Loucy (cell line): ENCODE results near the gene FAM24B.

Experiments
- H2AFZ ChIP-seq: fragments of 200-600 bp; sonication (generic); 2 replicates; pipeline ENCODE4 v1.6.0; 2016; ENCODE audit warnings: antibody characterized with exemption, mild to moderate bottlenecking, low read length, moderate library complexity
- H3F3A ChIP-seq: fragments of 200-600 bp; 2 replicates; pipeline ENCODE4 v1.6.0; 2016; ENCODE audit warnings: antibody characterized with exemption, low read depth, mild to moderate bottlenecking
- H3K27me3 ChIP-seq: fragments of 200-600 bp; sonication (generic); 2 replicates; pipeline ENCODE4 v1.6.1; 2014; ENCODE audit warnings: low read length, mild to moderate bottlenecking; ENCODE audit not compliant: insufficient read depth, poor library complexity, severe bottlenecking
- H3K36me3 ChIP-seq: fragments of 200-600 bp; sonication (generic); 2 replicates; pipeline ENCODE4 v1.6.1; 2016; ENCODE audit warnings: low read length; ENCODE audit not compliant: insufficient read depth
- H3K4me1 ChIP-seq: fragments of 200-600 bp; sonication (generic); 2 replicates; pipeline ENCODE4 v1.5.1; 2014; ENCODE audit warnings: low read length, mild to moderate bottlenecking; ENCODE audit not compliant: insufficient read depth, poor library complexity, severe bottlenecking
- H3K4me2 ChIP-seq: fragments of 200-600 bp; sonication (generic); 2 replicates; pipeline ENCODE4 v1.6.0; 2014; ENCODE audit warnings: antibody characterized with exemption, low read length, low read depth, mild to moderate bottlenecking; ENCODE audit not compliant: poor library complexity, severe bottlenecking
- H3K4me3 ChIP-seq: fragments of 200-600 bp; sonication (generic); 2 replicates; pipeline ENCODE4 v1.5.1; 2014; ENCODE audit warnings: low read length, mild to moderate bottlenecking, mixed read lengths; ENCODE audit not compliant: poor library complexity, severe bottlenecking
- H3K79me2 ChIP-seq: fragments of 200-600 bp; sonication (generic); 2 replicates; pipeline ENCODE4 v1.6.1; 2014; ENCODE audit warnings: low read length; ENCODE audit not compliant: insufficient read depth
- H3K9ac ChIP-seq: fragments of 200-600 bp; sonication (generic); 2 replicates; pipeline ENCODE4 v1.6.0; 2014; ENCODE audit warnings: mild to moderate bottlenecking, low read depth, low read length, moderate library complexity; ENCODE audit not compliant: poor library complexity, severe bottlenecking
- H3K9me2 ChIP-seq: fragments of 200-600 bp; sonication (generic); replicated peaks from 2 replicates; pipeline ENCODE4 v1.6.1; 2016; ENCODE audit warnings: low read depth, low read length, mixed read lengths
- H3K9me3 ChIP-seq: fragments of 200-600 bp; sonication (generic); 2 replicates; pipeline ENCODE4 v1.6.1; 2014; ENCODE audit warnings: mild to moderate bottlenecking, antibody characterized with exemption, low read length, low read depth; ENCODE audit not compliant: insufficient read depth
- H4K20me1 ChIP-seq: fragments of 200-600 bp; sonication (generic); 2 replicates; pipeline ENCODE4 v1.6.0; 2014; ENCODE audit warnings: antibody characterized with exemption, low read length, mild to moderate bottlenecking; ENCODE audit not compliant: insufficient read depth, poor library complexity, severe bottlenecking
- EZH2phosphoT487 ChIP-seq: fragments of 200-600 bp; IDR thresholded peaks from 2 replicates; pipeline ENCODE4 v1.6.1; 2018; ENCODE audit warnings: antibody characterized with exemption, mild to moderate bottlenecking, moderate library complexity, borderline replicate concordance
- TF ChIP-seq, protein P1 (sequence below): fragments of 200-600 bp; sonication (generic); conservative IDR thresholded peaks from 2 replicates; pipeline ENCODE4 v1.5.1; 2014; ENCODE audit warnings: mild to moderate bottlenecking, antibody characterized with exemption, low read length

The FAM24B gene

DNA sequence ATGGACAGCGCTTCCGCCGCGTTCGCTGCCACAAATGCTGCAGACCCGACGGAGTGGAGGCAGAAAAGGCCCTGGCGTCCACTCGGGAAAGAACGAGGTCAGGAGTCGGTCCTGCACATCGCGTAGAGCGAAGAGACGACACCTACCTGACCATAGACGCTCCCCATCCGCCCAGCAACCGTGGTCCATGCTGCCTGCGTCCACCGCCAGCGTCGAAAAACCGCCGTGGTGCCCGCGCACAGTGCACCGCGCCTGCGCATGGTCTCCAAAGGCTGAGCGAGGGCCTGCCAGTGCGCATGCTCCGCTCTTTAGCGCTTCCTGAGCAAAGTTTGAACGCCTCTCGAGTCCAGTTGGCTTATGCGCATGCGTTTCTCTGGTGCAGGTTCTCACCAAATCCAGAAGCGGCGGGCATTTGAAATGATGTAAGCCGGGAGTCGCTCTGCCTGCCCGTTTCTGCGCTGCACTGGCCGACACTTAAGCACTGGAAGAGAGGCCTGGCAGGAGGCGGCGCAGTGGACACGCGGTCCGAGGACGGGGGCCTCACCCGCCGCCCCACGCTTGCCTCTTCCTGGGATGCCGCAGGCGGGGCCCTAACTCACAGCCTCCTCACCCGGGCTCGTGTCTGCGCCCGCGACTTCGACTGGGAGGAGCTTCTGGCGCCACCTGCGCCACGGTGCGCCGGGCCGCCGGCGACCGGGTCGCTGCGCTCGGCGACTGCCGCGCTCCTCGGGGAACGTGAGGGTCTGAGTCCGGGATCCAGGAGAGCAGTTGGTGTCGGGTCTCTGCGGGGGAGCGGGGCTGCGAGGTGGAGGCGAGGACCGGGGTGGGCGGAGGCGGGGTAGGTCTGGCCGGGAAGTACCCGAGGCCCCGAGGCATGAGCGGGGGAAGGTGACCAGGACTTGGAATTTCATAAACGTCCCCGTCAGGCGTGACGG lies at the start of gene FAM24B:
Gene FAM24B (minus strand): TSS at position 243 of the 935 bp plus-strand sequence. CDS start 29,066 bp downstream, outside the sequence.
- H3K4me1 ChIP-seq = peaks cover 42% of the 10 kb centered on the region
- H3K4me2 ChIP-seq = peak within 1 kb of the TSS; percentile 96
- peak within 1 kb of the TSS; percentile 93 for H3K9ac ChIP-seq
- TF ChIP-seq, protein P1, sequence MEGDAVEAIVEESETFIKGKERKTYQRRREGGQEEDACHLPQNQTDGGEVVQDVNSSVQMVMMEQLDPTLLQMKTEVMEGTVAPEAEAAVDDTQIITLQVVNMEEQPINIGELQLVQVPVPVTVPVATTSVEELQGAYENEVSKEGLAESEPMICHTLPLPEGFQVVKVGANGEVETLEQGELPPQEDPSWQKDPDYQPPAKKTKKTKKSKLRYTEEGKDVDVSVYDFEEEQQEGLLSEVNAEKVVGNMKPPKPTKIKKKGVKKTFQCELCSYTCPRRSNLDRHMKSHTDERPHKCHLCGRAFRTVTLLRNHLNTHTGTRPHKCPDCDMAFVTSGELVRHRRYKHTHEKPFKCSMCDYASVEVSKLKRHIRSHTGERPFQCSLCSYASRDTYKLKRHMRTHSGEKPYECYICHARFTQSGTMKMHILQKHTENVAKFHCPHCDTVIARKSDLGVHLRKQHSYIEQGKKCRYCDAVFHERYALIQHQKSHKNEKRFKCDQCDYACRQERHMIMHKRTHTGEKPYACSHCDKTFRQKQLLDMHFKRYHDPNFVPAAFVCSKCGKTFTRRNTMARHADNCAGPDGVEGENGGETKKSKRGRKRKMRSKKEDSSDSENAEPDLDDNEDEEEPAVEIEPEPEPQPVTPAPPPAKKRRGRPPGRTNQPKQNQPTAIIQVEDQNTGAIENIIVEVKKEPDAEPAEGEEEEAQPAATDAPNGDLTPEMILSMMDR = no peak
- TF ChIP-seq EZH2phosphoT487 = no peak
- H4K20me1 ChIP-seq = peaks cover 30% of the 10 kb centered on the region
- peak within 1 kb of the TSS; percentile 99 for H3K4me3 ChIP-seq
- peaks cover 59% of the 10 kb centered on the region for H3K79me2 ChIP-seq
- H3K9me3 ChIP-seq = no peaks in the 10 kb centered on the region
- H3F3A ChIP-seq = no peaks in the 10 kb centered on the region; the same call in 1 of the 2 replicates
- no peaks in the 10 kb centered on the region for H3K36me3 ChIP-seq
- H3K27me3 ChIP-seq = no peaks in the 10 kb centered on the region
- peak within 1 kb of the TSS; percentile 95 for H2AFZ ChIP-seq
- no peaks in the 10 kb centered on the region for H3K9me2 ChIP-seq

GRCh38 chr10:122915700-122916099 lies 36.3 kb upstream of the FAM24B start:
- H4K20me1 ChIP-seq = no peaks in the 10 kb centered on the region
- H3K79me2 ChIP-seq = no peaks in the 10 kb centered on the region
- H3K9me2 ChIP-seq = no peaks in the 10 kb centered on the region
- H3K9me3 ChIP-seq = no peaks in the 10 kb centered on the region
- no peak overlapping the region for H3K9ac ChIP-seq
- no peaks in the 10 kb centered on the region for H3K27me3 ChIP-seq
- no peak overlapping the region for H3K4me2 ChIP-seq
- no peak overlapping the region for H2AFZ ChIP-seq
- no peak for TF ChIP-seq EZH2phosphoT487
- TF ChIP-seq, protein P1 = no peak
- H3F3A ChIP-seq = no peaks in the 10 kb centered on the region
- no peak overlapping the region for H3K4me3 ChIP-seq
- no peaks in the 10 kb centered on the region for H3K36me3 ChIP-seq
- no peaks in the 10 kb centered on the region for H3K4me1 ChIP-seq

GRCh38 chr10:122911889-122912484 lies 32.6 kb upstream of the FAM24B start:
- Histone ChIP-seq H3K9me3 (no peaks in the 10 kb centered on the region), H3K4me3 (no peak overlapping the region), H3K9me2 (no peaks in the 10 kb centered on the region), H4K20me1 (no peaks in the 10 kb centered on the region), H2AFZ (no peak overlapping the region), H3K79me2 (no peaks in the 10 kb centered on the region), H3K27me3 (no peaks in the 10 kb centered on the region), H3K36me3 (no peaks in the 10 kb centered on the region), H3K4me2 (no peak overlapping the region), H3K4me1 (no peaks in the 10 kb centered on the region), H3F3A (no peaks in the 10 kb centered on the region), H3K9ac (no peak overlapping the region)
- TF ChIP-seq EZH2phosphoT487 = no peak
- TF ChIP-seq, protein P1 = no peak
